ENCODE data around the gene TGM4. TPM values are rescaled to one million over a fixed set of nuclear protein-coding genes. Genes with fewer than 3 reads are reported as not detected.
"Not testable (repeated sequence)": the region's sequence is repeated elsewhere in the genome, so short reads cannot be mapped to it uniquely, and the experiment has no call there.

Gene TGM4
- polyA plus RNA-seq, 1 experiment = 0.12 TPM

DNA sequence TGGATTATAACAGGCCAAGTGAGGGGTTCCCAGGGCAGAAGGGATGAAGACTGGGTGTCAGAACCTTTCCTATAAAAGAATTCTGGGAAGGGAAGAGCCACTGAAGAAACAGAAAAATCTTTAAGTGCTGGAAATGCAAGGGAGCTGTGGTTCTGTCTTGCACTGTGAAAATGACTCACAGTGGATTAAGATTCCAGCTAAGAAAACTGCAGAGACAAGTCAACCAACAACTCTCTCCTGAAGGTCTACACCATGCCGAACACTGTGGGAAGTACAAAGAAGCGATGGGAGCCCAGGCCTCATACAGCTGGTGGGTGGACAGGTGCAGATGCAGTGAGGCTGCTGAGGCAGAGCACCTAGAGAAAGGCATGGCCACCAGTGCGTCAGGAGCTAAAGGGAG lies 73.8 kb downstream of the TGM4 start:
- H3K27ac ChIP-seq (ENCODE audit: low read depth, low read length) = no peak overlapping the region
- H3K4me3 ChIP-seq (ENCODE audit: low read depth, low read length) = no peak overlapping the region
- DNase-seq (ENCODE audit: low read depth, low spot score) = no peak
- ChIA-PET CTCF (interaction anchor here (0.6 kb wide), 1 partner anchor 712 kb away, joined by 4 read pairs; no protein-coding TSS in a partner anchor), POLR2A (no interaction called here)
- TF ChIP-seq, protein P1, sequence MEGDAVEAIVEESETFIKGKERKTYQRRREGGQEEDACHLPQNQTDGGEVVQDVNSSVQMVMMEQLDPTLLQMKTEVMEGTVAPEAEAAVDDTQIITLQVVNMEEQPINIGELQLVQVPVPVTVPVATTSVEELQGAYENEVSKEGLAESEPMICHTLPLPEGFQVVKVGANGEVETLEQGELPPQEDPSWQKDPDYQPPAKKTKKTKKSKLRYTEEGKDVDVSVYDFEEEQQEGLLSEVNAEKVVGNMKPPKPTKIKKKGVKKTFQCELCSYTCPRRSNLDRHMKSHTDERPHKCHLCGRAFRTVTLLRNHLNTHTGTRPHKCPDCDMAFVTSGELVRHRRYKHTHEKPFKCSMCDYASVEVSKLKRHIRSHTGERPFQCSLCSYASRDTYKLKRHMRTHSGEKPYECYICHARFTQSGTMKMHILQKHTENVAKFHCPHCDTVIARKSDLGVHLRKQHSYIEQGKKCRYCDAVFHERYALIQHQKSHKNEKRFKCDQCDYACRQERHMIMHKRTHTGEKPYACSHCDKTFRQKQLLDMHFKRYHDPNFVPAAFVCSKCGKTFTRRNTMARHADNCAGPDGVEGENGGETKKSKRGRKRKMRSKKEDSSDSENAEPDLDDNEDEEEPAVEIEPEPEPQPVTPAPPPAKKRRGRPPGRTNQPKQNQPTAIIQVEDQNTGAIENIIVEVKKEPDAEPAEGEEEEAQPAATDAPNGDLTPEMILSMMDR (IDR thresholded peaks at IDR 0.05; ENCODE audit: low read depth, low read length) = no peak
- H3K9me3 ChIP-seq (ENCODE audit: control insufficient read depth, insufficient read depth, low read length) = no peaks in the 10 kb centered on the region
- H3K27me3 ChIP-seq (ENCODE audit: control insufficient read depth, insufficient read depth, low read length) = no peaks in the 10 kb centered on the region

DNA sequence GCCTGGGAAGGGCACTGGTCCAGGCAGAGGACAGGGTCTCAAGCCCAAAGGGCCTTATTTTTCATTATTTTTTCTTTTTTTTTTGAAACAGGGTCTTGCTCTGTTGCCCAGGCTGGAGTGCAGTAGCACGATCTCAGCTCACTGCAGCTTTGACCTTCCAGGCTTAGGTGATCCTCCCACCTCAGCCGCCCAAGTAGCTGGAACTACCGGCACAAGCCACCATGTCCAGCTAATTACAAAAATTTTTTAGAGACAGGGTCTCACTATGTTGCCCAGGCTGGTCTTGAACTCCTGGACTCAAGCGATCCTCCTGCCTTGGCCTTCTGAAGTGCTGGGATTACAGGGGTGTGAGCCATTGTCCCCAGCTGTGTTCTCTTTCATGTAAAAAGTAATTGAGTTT lies 75.4 kb downstream of the TGM4 start:
- CTCF ChIA-PET; H3K27me3 ChIP-seq (ENCODE audit: control insufficient read depth, insufficient read depth, low read length); DNase-seq (ENCODE audit: low read depth, low spot score); H3K4me3 ChIP-seq (ENCODE audit: low read depth, low read length); H3K9me3 ChIP-seq (ENCODE audit: control insufficient read depth, insufficient read depth, low read length); H3K27ac ChIP-seq (ENCODE audit: low read depth, low read length); POLR2A ChIA-PET: not testable (repeated sequence)

DNA sequence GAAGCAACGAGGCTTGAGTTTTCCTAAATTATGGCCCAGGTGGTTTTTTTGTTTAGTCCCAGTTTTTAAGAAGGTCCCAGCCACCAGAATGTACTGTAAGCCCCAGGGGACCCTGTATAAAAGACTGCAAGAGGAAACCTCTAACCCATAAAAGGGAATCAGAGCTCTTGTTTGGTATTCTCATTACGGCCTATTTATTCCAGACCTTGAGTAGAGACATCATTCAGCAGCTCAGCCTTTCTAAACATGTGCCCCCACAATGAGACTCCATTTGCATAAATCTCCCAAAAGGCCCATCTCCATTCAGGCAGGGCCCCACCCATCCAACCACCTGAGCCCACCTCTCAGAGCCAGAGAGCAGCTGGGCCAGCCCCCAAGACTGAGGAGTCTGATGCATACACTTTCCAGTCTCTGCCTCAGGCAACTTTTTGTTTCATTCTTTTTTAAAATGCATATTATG lies 75.9 kb downstream of the TGM4 start:
- Histone ChIP-seq H3K4me3 (ENCODE audit: low read depth, low read length) (no peak overlapping the region), H3K9me3 (ENCODE audit: control insufficient read depth, insufficient read depth, low read length) (no peaks in the 10 kb centered on the region), H3K27ac (ENCODE audit: low read depth, low read length) (no peak overlapping the region), H3K27me3 (ENCODE audit: control insufficient read depth, insufficient read depth, low read length) (no peaks in the 10 kb centered on the region)
- TF ChIP-seq, protein P1 (IDR thresholded peaks at IDR 0.05; ENCODE audit: low read depth, low read length) = no peak
- DNase-seq (ENCODE audit: low read depth, low spot score) = no peak
- CTCF ChIA-PET = interaction anchor here (2.1 kb wide), 1 partner anchor 36 kb away, joined by 4 read pairs; no protein-coding TSS in a partner anchor
- POLR2A ChIA-PET = no interaction called here

DNA sequence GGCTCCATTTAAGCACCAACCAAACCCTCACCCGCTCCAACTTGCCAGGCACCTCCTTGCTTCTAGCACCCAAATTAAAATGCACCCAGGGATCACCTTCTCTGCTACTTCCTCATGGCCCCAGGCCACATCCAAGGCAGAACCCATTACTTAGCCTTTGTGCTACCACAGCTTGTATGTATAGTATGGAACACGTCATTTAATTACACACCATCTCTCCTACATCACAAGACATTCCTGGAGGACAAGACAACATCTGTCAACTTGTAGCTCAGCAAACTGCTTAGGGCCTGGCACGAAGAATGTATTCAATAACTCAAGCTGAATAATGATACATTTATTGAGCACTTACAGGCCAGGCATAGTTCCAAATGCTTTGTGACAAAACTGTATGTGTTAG lies 78.3 kb downstream of the TGM4 start:
- Histone ChIP-seq H3K27ac (ENCODE audit: low read depth, low read length) (no peak overlapping the region), H3K27me3 (ENCODE audit: control insufficient read depth, insufficient read depth, low read length) (no peaks in the 10 kb centered on the region), H3K9me3 (ENCODE audit: control insufficient read depth, insufficient read depth, low read length) (no peaks in the 10 kb centered on the region), H3K4me3 (ENCODE audit: low read depth, low read length) (no peak overlapping the region)
- ChIA-PET CTCF (interaction anchor here (0.6 kb wide), 1 partner anchor 18 kb away, joined by 3 read pairs; no protein-coding TSS in a partner anchor), POLR2A (no interaction called here)
- DNase-seq (ENCODE audit: low read depth, low spot score) = no peak
- TF ChIP-seq, protein P1 (IDR thresholded peaks at IDR 0.05; ENCODE audit: low read depth, low read length) = no peak

DNA sequence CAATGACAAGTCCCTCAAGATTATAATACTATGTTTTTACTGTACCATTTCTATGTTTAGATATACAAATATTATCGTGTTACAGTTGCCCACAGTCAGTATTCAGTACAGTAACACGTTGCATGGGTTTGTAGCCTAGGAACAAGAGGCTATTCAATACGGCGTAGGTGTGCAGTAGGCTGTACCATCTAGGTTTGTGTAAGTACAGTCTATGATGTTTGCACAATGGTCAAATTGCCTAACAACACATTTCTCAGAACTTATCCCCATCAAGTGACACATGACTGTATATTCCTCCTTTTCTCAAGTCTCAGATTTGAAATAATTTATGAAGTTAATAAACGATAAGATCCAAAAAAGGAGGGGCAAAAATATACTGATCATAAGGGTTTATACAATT lies 79.9 kb downstream of the TGM4 start:
- DNase-seq (ENCODE audit: low read depth, low spot score) = no peak

More for the DNA sequence above, 79.9 kb downstream of the TGM4 start:
- ChIA-PET CTCF (no interaction called here), POLR2A (no interaction called here)
- no peak overlapping the region for H3K4me3 ChIP-seq (ENCODE audit: low read depth, low read length)
- no peak overlapping the region for H3K27ac ChIP-seq (ENCODE audit: low read depth, low read length)
- H3K27me3 ChIP-seq (ENCODE audit: control insufficient read depth, insufficient read depth, low read length) = no peaks in the 10 kb centered on the region
- H3K9me3 ChIP-seq (ENCODE audit: control insufficient read depth, insufficient read depth, low read length) = no peaks in the 10 kb centered on the region
- TF ChIP-seq, protein P1 (IDR thresholded peaks at IDR 0.05; ENCODE audit: low read depth, low read length) = no peak

Measured in AG04450 (cell line).